Ishikawa (cell line): ENCODE results near the gene CRYAB.

Source experiments
- CEBPB ChIP-seq: IDR thresholded peaks from 2 replicates; pipeline ENCODE4 v1.6.1; 2012
- CREB1 ChIP-seq: IDR thresholded peaks from 2 replicates; pipeline ENCODE4 v1.6.1; 2012; ENCODE audit warnings: low read depth
- EGR1 ChIP-seq: IDR thresholded peaks from 2 replicates; pipeline ENCODE4 v1.6.1; 2012
- EP300 ChIP-seq: IDR thresholded peaks from 2 replicates; pipeline ENCODE4 v1.6.1; 2012; ENCODE audit warnings: borderline replicate concordance
- FOXM1 ChIP-seq: IDR thresholded peaks from 2 replicates; pipeline ENCODE4 v1.6.1; 2012; ENCODE audit warnings: low read depth, borderline replicate concordance
- NFIC ChIP-seq: IDR thresholded peaks from 2 replicates; pipeline ENCODE4 v1.6.1; 2012
- RAD21 ChIP-seq: IDR thresholded peaks from 2 replicates; pipeline ENCODE4 v1.6.1; 2012; ENCODE audit warnings: low read depth
- REST ChIP-seq: IDR thresholded peaks from 2 replicates; pipeline ENCODE4 v1.6.1; 2012; ENCODE audit warnings: low read depth, mild to moderate bottlenecking
- TAF1 ChIP-seq: IDR thresholded peaks from 2 replicates; pipeline ENCODE4 v1.6.1; 2012; ENCODE audit warnings: low read depth, mild to moderate bottlenecking
- TCF12 ChIP-seq: IDR thresholded peaks from 2 replicates; pipeline ENCODE4 v1.6.1; 2012; ENCODE audit warnings: low read depth
- TEAD4 ChIP-seq: IDR thresholded peaks from 2 replicates; pipeline ENCODE4 v1.6.1; 2012
- USF1 ChIP-seq: IDR thresholded peaks from 2 replicates; pipeline ENCODE4 v1.6.1; 2012
- YY1 ChIP-seq: IDR thresholded peaks from 2 replicates; pipeline ENCODE4 v1.6.1; 2012; ENCODE audit warnings: low read depth
- ZBTB7A ChIP-seq: IDR thresholded peaks from 2 replicates; pipeline ENCODE4 v1.6.1; 2012; ENCODE audit warnings: low read depth
- TF ChIP-seq, protein P1 (sequence below): IDR thresholded peaks from 2 replicates; pipeline ENCODE4 v1.6.1; 2012

CRYAB gene

GRCh38 chr11:111951565-111951964 is 40.0 kb upstream of the CRYAB start:
- no peak for TF ChIP-seq CREB1
- no peak for TF ChIP-seq TAF1
- no peak for TF ChIP-seq USF1
- no peak for TF ChIP-seq TEAD4
- no peak for TF ChIP-seq REST
- TF ChIP-seq, protein P1, sequence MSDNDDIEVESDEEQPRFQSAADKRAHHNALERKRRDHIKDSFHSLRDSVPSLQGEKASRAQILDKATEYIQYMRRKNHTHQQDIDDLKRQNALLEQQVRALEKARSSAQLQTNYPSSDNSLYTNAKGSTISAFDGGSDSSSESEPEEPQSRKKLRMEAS = no peak
- TF ChIP-seq TCF12 = no peak
- TF ChIP-seq RAD21 = no peak
- TF ChIP-seq EGR1 = no peak
- TF ChIP-seq FOXM1 = no peak
- TF ChIP-seq ZBTB7A = no peak
- TF ChIP-seq EP300 = no peak
- TF ChIP-seq YY1 = no peak
- TF ChIP-seq CEBPB = no peak
- no peak for TF ChIP-seq NFIC

DNA sequence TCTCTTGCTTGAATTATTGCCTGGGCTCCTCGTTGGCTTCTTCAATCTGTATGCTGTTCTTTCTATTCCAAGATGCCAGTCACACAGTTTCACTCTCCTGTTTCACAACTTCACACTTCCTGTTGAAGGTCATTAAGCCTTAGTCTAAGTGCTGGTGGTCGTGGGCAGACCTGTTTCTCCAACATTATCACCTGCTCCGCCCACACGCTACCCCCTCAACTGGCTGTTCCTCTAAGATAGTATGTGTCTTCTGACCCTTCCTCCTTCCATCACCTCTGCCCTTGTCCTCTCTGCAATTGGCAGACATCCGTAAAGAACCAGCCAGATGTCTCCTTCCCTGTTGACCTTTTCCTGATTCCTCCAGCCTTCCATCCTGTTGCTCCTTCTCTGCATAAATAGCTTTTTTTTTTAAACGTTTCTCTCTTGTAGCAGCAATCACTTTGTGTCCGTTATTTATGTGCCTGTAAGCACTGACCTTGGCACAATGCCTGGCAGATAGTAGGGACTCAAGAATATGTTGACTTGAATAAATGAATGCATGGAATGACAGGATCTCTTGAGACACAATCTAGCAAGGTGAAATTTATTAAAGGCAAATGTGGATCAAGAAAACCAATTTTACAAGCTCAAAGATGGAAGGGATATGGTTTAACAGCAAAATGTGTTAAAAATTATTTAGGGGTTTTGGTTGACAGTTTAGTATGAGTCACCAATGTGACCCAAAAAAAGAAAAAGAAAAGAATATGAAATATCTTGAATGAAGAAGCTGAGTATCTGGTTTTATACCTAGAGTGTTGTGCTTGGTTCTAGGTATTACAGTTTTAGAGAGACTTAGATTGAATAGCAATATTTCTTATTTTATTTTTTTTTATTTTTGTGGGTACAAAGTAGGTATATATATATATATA is 38.2 kb upstream of the CRYAB start:
- TF ChIP-seq RAD21 (no peak), FOXM1 (no peak), EP300 (no peak), YY1 (no peak), TCF12 (no peak), CREB1 (no peak), EGR1 (no peak), NFIC (no peak), TAF1 (no peak), USF1 (no peak), REST (no peak), TEAD4 (no peak), CEBPB (no peak), ZBTB7A (no peak)
- TF ChIP-seq, protein P1 = no peak

GRCh38 chr11:111947143-111947542 is 35.6 kb upstream of the CRYAB start:
- TF ChIP-seq CREB1 (no peak), YY1 (no peak)

- TF ChIP-seq TAF1 = no peak
- no peak for TF ChIP-seq CEBPB
- TF ChIP-seq NFIC = no peak
- TF ChIP-seq ZBTB7A = no peak
- TF ChIP-seq FOXM1 = no peak
- TF ChIP-seq EGR1 = no peak
- no peak for TF ChIP-seq CREB1
- TF ChIP-seq EP300 = no peak
- TF ChIP-seq TEAD4 = no peak
- TF ChIP-seq, protein P1 = no peak
Measured at GRCh38 chr11:111946499-111946898, 34.9 kb upstream of the CRYAB start.

DNA sequence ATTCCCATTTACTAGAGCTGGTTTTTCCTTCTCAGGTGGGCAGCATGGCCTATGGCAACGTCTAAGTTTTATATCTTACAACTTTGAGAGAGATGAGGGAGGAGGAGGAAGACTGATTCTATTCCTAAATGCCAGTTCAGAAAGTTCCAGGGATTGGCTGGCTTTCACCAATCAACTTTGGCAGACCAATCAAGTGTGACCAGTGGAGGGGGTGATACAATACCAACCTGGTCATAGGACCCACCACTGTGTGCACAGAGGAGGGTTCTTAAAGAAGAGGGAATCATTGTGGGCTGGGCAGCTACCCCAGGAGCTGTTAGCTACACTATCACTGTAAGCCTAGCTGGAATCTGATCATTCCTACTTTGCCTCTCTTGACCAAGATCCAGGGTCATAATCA is 33.6 kb upstream of the CRYAB start:
- TF ChIP-seq, protein P1 = no peak
- TF ChIP-seq TCF12 (no peak), CEBPB (no peak), FOXM1 (no peak), REST (no peak), ZBTB7A (no peak), USF1 (no peak), TAF1 (no peak), EP300 (no peak), TEAD4 (no peak), YY1 (no peak)
